Measurements from ENCODE around the gene TACC2. TPM values are rescaled to one million over a fixed set of nuclear protein-coding genes. Genes with fewer than 3 reads are reported as not detected.

The TACC2 gene
- total RNA-seq, 3 donors from 2014 or later = 26.1 to 30.5 (median 28.5) TPM

GRCh38 chr10:122257041-122257440 is 268.1 kb downstream of the TACC2 start:
- Histone ChIP-seq H3K9me3 (no peaks in the 10 kb centered on the region), H3K36me3 (no peaks in the 10 kb centered on the region), H3K27me3 (no peaks in the 10 kb centered on the region), H3K4me3 (no peak overlapping the region), H3K27ac (no peak overlapping the region), H3K4me1 (no peaks in the 10 kb centered on the region)
- DNase-seq (ENCODE audit: low spot score in 2 of 2) = no peak
- TF ChIP-seq CTCF (IDR thresholded peaks at IDR 0.05) (no peak), POLR2AphosphoS5 (IDR thresholded peaks at IDR 0.05) (no peak), POLR2A (IDR thresholded peaks at IDR 0.05) (no peak)
- intact Hi-C loops (cut with DNase I; ENCODE audit: low total_unique reads) = no loop called here

GRCh38 chr10:122258136-122259074 is 269.4 kb downstream of the TACC2 start:
- H3K27me3 ChIP-seq = no peaks in the 10 kb centered on the region
- TF ChIP-seq CTCF (IDR thresholded peaks at IDR 0.05) (no peak), POLR2AphosphoS5 (IDR thresholded peaks at IDR 0.05) (no peak), POLR2A (IDR thresholded peaks at IDR 0.05) (no peak)
- no peak for DNase-seq (ENCODE audit: low spot score in 2 of 2)
- intact Hi-C loops (cut with DNase I; ENCODE audit: low total_unique reads) = no loop called here
- H3K36me3 ChIP-seq = no peaks in the 10 kb centered on the region
- H3K4me1 ChIP-seq = no peaks in the 10 kb centered on the region
- H3K27ac ChIP-seq = no peak overlapping the region
- H3K4me3 ChIP-seq = no peak overlapping the region
- peaks cover 0 to 5% of the 10 kb centered on the region in 2 donors for H3K9me3 ChIP-seq

GRCh38 chr10:122259075-122259466 is 270.1 kb downstream of the TACC2 start:
- H3K4me3 ChIP-seq = no peak overlapping the region
- H3K4me1 ChIP-seq = no peaks in the 10 kb centered on the region
- H3K9me3 ChIP-seq = peaks cover 0 to 5% of the 10 kb centered on the region in 2 donors
- DNase-seq (ENCODE audit: low spot score in 2 of 2) = no peak
- no peaks in the 10 kb centered on the region for H3K27me3 ChIP-seq
- TF ChIP-seq POLR2AphosphoS5 (IDR thresholded peaks at IDR 0.05) (no peak), POLR2A (IDR thresholded peaks at IDR 0.05) (no peak), CTCF (IDR thresholded peaks at IDR 0.05) (no peak)
- H3K27ac ChIP-seq = no peak overlapping the region
- intact Hi-C loops (cut with DNase I; ENCODE audit: low total_unique reads) = no loop called here
- no peaks in the 10 kb centered on the region for H3K36me3 ChIP-seq

- no peak for DNase-seq (ENCODE audit: low spot score in 2 of 2)
- intact Hi-C loops (cut with DNase I; ENCODE audit: low total_unique reads) = no loop called here
- Histone ChIP-seq H3K4me1 (no peaks in the 10 kb centered on the region), H3K4me3 (no peak overlapping the region), H3K36me3 (no peaks in the 10 kb centered on the region), H3K27me3 (no peaks in the 10 kb centered on the region), H3K9me3 (peaks cover 0 to 5% of the 10 kb centered on the region in 2 donors), H3K27ac (no peak overlapping the region)
- TF ChIP-seq CTCF (IDR thresholded peaks at IDR 0.05) (no peak), POLR2AphosphoS5 (IDR thresholded peaks at IDR 0.05) (no peak), POLR2A (IDR thresholded peaks at IDR 0.05) (no peak)
Observed at GRCh38 chr10:122261584-122261983, 272.6 kb downstream of the TACC2 start.

GRCh38 chr10:122263971-122264370 is 275.0 kb downstream of the TACC2 start:
- intact Hi-C loops (cut with DNase I; ENCODE audit: low total_unique reads) = no loop called here
- Histone ChIP-seq H3K9me3 (peaks cover 0 to 5% of the 10 kb centered on the region in 2 donors), H3K36me3 (no peaks in the 10 kb centered on the region), H3K27me3 (no peaks in the 10 kb centered on the region), H3K27ac (no peak overlapping the region), H3K4me1 (no peaks in the 10 kb centered on the region), H3K4me3 (no peak overlapping the region)
- no peak for DNase-seq (ENCODE audit: low spot score in 2 of 2)
- no peak for TF ChIP-seq POLR2A (IDR thresholded peaks at IDR 0.05)
- TF ChIP-seq POLR2AphosphoS5 (IDR thresholded peaks at IDR 0.05) = no peak
- TF ChIP-seq CTCF (IDR thresholded peaks at IDR 0.05) = no peak
